Endothelial cell of umbilical vein (primary cell): ENCODE measurements around the gene PDE10A. TPM values are rescaled to one million over a fixed set of nuclear protein-coding genes. Genes with fewer than 3 reads are reported as not detected.

Experiments used
- BruUV-seq: library from RNA; stranded (reverse); fragments of 400-500 nt; replicated peaks from 2 replicates; lab custom pipeline; 2021; lab: Mats Ljungman, UMichigan
- CTCF ChIA-PET: fragments of 300-600, 350-600 bp; sonication (Branson Sonifier 250); formaldehyde crosslinking; loops from one replicate; lab custom pipeline; 2021; ENCODE audit warnings: antibody characterized with exemption, inconsistent platforms; lab: Charles Lee
- POLR2A ChIA-PET: fragments of 300-600, 350-600 bp; sonication (Branson Sonifier 250); formaldehyde crosslinking; loops from one replicate; lab custom pipeline; 2021; ENCODE audit warnings: antibody characterized with exemption, inconsistent platforms; lab: Charles Lee
- DNase-seq: peaks from one replicate; pipeline ENCODE4 v3.0.0-alpha.2; 2011; ENCODE audit warnings: low read depth, low spot score
- FAIRE-seq: peaks from 2 replicates; lab custom pipeline; 2011; peaks lifted over from hg19 to GRCh38; lab: Jason Lieb, UNC
- H2AFZ ChIP-seq: 2 replicates; pipeline ENCODE4 v1.6.0; 2012; ENCODE audit warnings: low read depth, low read length, control low read depth, inconsistent platforms
- H3K27ac ChIP-seq: 2 replicates; pipeline ENCODE4 v1.5.1; 2011; ENCODE audit warnings: low read depth, mild to moderate bottlenecking, control low read depth, low read length, moderate library complexity; ENCODE audit not compliant: insufficient read depth
- H3K27me3 ChIP-seq, 2 experiments: 2 replicates each; pipeline versions ENCODE4 v1.6.0 to v1.6.1; 2011; ENCODE audit warnings: low read length in 2 of 2, mixed read lengths in 1 of 2; ENCODE audit not compliant: control insufficient read depth in 2 of 2, insufficient read depth in 2 of 2
- H3K36me3 ChIP-seq, 2 experiments: 2 replicates in 1 of 2; 3 replicates in 1 of 2; pipeline ENCODE4 v1.5.1; 2011; ENCODE audit warnings: low read length in 2 of 2, mild to moderate bottlenecking in 1 of 2, moderate library complexity in 1 of 2; ENCODE audit not compliant: control insufficient read depth in 2 of 2, insufficient read depth in 2 of 2; ENCODE audit errors: extremely low read depth in 1 of 2
- H3K4me1 ChIP-seq: 3 replicates; pipeline ENCODE4 v1.5.1; 2011; ENCODE audit warnings: mild to moderate bottlenecking, low read length; ENCODE audit not compliant: control insufficient read depth, insufficient read depth; ENCODE audit errors: extremely low read depth
- H3K4me2 ChIP-seq: 2 replicates; pipeline ENCODE4 v1.6.1; 2011; ENCODE audit warnings: low read length, control low read depth, mixed read lengths; ENCODE audit not compliant: insufficient read depth
- H3K4me3 ChIP-seq, 3 experiments: fragments of 200-600 bp in 1 of 3; sonication (generic), shearing (Covaris generic) in 1 of 3; replicated peaks in 1 of 3; 2 replicates each; pipeline ENCODE4 v1.5.1; 2011 to 2016; ENCODE audit warnings: control low read depth in 3 of 3, low read length in 3 of 3, mild to moderate bottlenecking in 2 of 3, inconsistent platforms in 1 of 3, low read depth in 1 of 3, moderate library complexity in 1 of 3; ENCODE audit not compliant: insufficient read depth in 1 of 3
- H3K79me2 ChIP-seq: 2 replicates; pipeline ENCODE4 v1.6.0; 2012; ENCODE audit warnings: low read length, inconsistent platforms; ENCODE audit not compliant: control insufficient read depth, insufficient read depth
- H3K9ac ChIP-seq: replicated peaks from 2 replicates; pipeline ENCODE3; 2011; ENCODE audit warnings: low read length, control low read depth; ENCODE audit not compliant: insufficient read depth; ENCODE audit errors: extremely low read depth
- H3K9me1 ChIP-seq: replicated peaks from 3 replicates; pipeline ENCODE4 v1.6.0; 2011; ENCODE audit warnings: mild to moderate bottlenecking, low read length; ENCODE audit not compliant: control insufficient read depth, insufficient read depth; ENCODE audit errors: extremely low read depth
- H3K9me3 ChIP-seq: replicated peaks from 2 replicates; pipeline ENCODE4 v1.5.1; 2012; ENCODE audit warnings: low read length, inconsistent platforms; ENCODE audit not compliant: control insufficient read depth, insufficient read depth
- H4K20me1 ChIP-seq: replicated peaks from 2 replicates; pipeline ENCODE3; 2011; ENCODE audit warnings: mild to moderate bottlenecking, low read length; ENCODE audit not compliant: control insufficient read depth, insufficient read depth; ENCODE audit errors: extremely low read depth
- CTCF ChIP-seq, 2 donors: IDR thresholded peaks; 1 replicate in 1 of 2; 2 replicates in 1 of 2; pipeline ENCODE4 v1.5.1; 2011; ENCODE audit warnings: low read length in 2 of 2, mild to moderate bottlenecking in 2 of 2, moderate library complexity in 2 of 2, control low read depth in 1 of 2, inconsistent platforms in 1 of 2, low read depth in 1 of 2; ENCODE audit not compliant: insufficient read depth in 1 of 2; ENCODE audit errors: extremely low read depth in 1 of 2
- EZH2 ChIP-seq: IDR thresholded peaks from 2 replicates; pipeline ENCODE4 v1.6.1; 2012; ENCODE audit warnings: borderline replicate concordance, low read depth, mild to moderate bottlenecking, moderate library complexity, low read length, inconsistent platforms; ENCODE audit not compliant: severe bottlenecking
- FOS ChIP-seq: IDR thresholded peaks from 2 replicates; pipeline ENCODE4 v1.6.1; 2011; ENCODE audit warnings: mild to moderate bottlenecking, low read length, moderate library complexity, borderline replicate concordance; ENCODE audit not compliant: insufficient read depth
- GATA2 ChIP-seq: IDR thresholded peaks from 2 replicates; pipeline ENCODE4 v1.7.0; 2011; ENCODE audit warnings: low read depth, mild to moderate bottlenecking, moderate library complexity, mixed read lengths, low read length; ENCODE audit not compliant: insufficient read length, insufficient read depth
- JUN ChIP-seq: IDR thresholded peaks from 2 replicates; pipeline ENCODE4 v1.6.1; 2011; ENCODE audit warnings: borderline replicate concordance, low read depth; ENCODE audit not compliant: insufficient read length, insufficient read depth
- MAX ChIP-seq: IDR thresholded peaks from 2 replicates; pipeline ENCODE4 v1.6.1; 2011; ENCODE audit not compliant: insufficient read depth, insufficient read length
- MYC ChIP-seq: IDR thresholded peaks from one replicate; pipeline ENCODE4 v1.6.1; 2011; ENCODE audit warnings: mild to moderate bottlenecking, low read depth, low read length
- POLR2A ChIP-seq: IDR thresholded peaks from 2 replicates; pipeline ENCODE4 v1.6.1; 2012; ENCODE audit warnings: low read depth, mild to moderate bottlenecking, control low read depth, low read length
- POLR2AphosphoS5 ChIP-seq: IDR thresholded peaks from 2 replicates; pipeline ENCODE4 v1.6.1; 2012; ENCODE audit warnings: low read depth, mild to moderate bottlenecking, control low read depth, low read length, moderate library complexity; ENCODE audit not compliant: insufficient read depth
- dilution Hi-C: fragments of 300-500 bp; cut with MboI; formaldehyde crosslinking; loops from one replicate; pipeline ENCODE4 v1.15.0; 2019; ENCODE audit warnings: low sequenced_read_pairs; ENCODE audit not compliant: extremely low pct_ligation_motif_present
- intact Hi-C: fragments of 100-400 bp; cut with micrococcal nuclease; formaldehyde crosslinking; loops from one replicate; pipeline ENCODE4 v1.10.0; 2022
- polyA plus RNA-seq, 4 experiments: library from polyadenylated mRNA; depleted of rRNA in 3 of 4; stranded (reverse) in 3 of 4; unstranded in 1 of 4; fragments of >200 nt; gene quantifications; 2 replicates each; pipeline versions ENCODE4 v1.2.1 to v1.2.3, GENCODE V29; 2011 to 2012; ENCODE audit warnings: missing spikeins in 1 of 4
- total RNA-seq: library from RNA; stranded (reverse); gene quantifications from 2 replicates; pipeline ENCODE4 v1.2.3, GENCODE V29; 2021

The PDE10A gene
- total and polyA plus RNA-seq, 2 donors (not counting 3 experiments of a cell fraction or from before 2014, with no cell fraction given) = 0.86 to 2.9 TPM

- H3K9ac ChIP-seq = no peak overlapping the region
- no peak overlapping the region for H3K27ac ChIP-seq
- TF ChIP-seq MAX (no peak), FOS (no peak), MYC (no peak), EZH2 (no peak), CTCF (IDR thresholded peaks at IDR 0.05; ENCODE audit: extremely low read depth in 1 of 2, insufficient read depth in 1 of 2, low read depth in 1 of 2, low read length in 2 of 2) (no peak), JUN (no peak), GATA2 (no peak), POLR2A (no peak), POLR2AphosphoS5 (no peak)
- H3K4me1 ChIP-seq = no peaks in the 10 kb centered on the region
- no peaks in the 10 kb centered on the region for H4K20me1 ChIP-seq
- no peak overlapping the region for H2AFZ ChIP-seq
- dilution Hi-C loops (no loop called here), intact Hi-C loops (no loop called here)
- FAIRE-seq (no peak), DNase-seq (no peak)
- H3K36me3 ChIP-seq = no peaks in the 10 kb centered on the region
- ChIA-PET CTCF (interaction anchor here (1.0 kb wide), 1 partner anchor 11 kb away, joined by 3 read pairs; no protein-coding TSS in a partner anchor), POLR2A (no interaction called here)
- no peaks in the 10 kb centered on the region for H3K79me2 ChIP-seq
- no peak overlapping the region for H3K4me2 ChIP-seq
- H3K4me3 ChIP-seq = no peak overlapping the region
- no TSS peak for BruUV-seq
- no peaks in the 10 kb centered on the region for H3K27me3 ChIP-seq
- no peaks in the 10 kb centered on the region for H3K9me3 ChIP-seq
- no peaks in the 10 kb centered on the region for H3K9me1 ChIP-seq
These were observed 100.5 kb downstream of the PDE10A start for GRCh38 chr6:165562421-165563090.
